ENCODE data around the gene CSNK1E.

Gene CSNK1E

DNA sequence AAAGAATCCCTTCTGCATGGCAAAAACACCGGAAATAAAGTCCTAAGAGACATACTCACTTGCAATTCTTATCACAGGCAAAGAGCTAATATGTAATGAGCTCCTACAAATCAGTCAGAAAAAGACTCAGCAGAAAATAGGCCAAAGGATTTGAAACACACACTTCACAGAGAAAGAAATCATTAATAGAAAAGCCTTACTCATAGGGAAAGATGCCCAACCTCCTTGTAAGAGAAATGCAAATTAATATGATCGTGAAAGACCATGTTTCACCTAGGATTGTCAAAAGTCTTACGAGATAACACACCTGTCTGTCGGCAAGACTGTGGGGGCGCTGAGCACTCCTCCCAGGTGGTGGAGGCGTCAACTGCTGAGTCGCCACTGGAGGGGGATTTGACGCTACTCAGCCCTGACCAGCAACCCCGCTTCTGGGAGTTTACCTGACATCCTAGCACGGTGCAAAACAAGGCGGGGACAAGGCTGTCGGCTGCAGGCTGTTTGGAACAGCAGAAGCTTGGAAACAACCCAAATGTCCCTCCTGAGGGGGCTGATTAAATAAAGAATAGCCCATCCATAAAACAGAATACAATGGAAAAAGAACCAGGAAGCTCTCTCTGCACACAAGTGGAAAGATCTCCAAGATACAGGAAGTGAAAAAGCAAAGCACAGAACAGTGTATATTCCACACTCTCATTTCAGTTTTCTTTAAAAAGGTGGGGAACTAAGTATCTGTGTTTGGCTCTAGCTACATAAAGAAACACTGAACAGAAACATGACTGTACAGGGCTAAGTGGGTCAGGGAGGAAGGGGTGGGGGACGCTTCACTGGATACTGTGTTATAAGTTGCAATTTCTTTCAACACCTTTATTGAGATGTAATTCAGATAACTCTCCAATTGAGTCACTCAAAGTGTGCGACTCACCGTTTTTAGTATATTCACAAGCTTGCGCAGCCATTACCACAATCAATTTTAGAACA is 11.5 kb downstream of the CSNK1E start:
- peak; percentile 67 for DNase-seq (ENCODE audit: low spot score)

DNA sequence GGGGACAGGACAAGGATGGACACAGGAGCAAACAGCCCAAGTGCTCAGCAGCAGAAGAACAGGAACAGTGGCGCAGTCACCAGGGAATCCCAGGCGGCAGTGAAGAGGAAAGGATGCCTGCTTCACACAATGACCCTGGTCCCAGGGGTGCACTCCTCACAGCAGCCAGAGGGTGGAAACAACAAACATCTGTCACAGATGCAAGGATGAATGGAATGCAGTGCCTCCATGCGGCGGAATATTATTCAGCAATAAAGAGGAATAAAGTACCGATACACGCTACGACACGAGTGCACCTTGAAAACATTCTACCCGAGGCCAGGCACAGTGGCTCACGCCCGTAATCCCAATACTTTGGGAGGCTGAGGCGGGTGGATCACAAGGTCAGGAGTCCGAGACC is 12.7 kb downstream of the CSNK1E start:
- no peak for DNase-seq (ENCODE audit: low spot score)

DNA sequence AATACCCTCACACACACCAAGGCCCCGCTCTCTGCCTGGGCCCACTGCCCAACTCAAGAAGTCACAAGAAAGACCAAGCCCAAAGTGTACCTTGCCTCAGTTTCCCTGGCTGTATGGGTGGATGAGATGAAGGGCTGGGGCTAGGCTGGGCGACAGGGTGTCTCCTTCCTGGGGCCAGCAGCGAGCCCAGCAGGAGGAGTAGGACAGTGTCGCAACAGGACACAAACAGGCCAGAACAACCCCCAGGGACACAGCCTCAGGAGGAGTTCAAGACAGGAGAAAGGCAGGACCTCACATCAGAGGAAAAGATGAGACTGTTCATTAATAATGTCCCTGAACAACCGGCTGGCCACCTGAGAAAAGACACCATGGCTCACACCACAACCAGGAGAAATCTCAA is 13.3 kb downstream of the CSNK1E start:
- no peak for DNase-seq (ENCODE audit: low spot score)

DNA sequence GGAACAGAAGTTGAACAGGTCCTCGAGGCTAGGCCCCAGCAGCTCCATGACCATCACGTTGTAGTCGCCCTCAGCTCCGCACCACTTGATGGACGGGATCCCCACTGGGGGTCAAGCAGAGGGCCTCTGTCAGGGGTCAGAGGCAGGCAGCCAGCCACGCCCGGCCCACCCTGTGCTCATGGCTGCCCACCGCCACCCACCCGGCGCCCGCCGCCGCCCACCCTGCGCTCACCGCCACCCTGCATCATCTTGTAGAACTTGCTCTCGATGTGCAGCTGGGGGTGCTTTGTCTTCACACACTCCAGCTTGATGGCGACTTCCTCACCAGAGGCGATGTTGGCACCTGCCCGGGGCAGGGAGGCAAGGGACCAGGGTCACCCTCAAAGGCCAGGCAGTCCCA is 14.3 kb downstream of the CSNK1E start:
- DNase-seq (ENCODE audit: low spot score), result no peak

DNA sequence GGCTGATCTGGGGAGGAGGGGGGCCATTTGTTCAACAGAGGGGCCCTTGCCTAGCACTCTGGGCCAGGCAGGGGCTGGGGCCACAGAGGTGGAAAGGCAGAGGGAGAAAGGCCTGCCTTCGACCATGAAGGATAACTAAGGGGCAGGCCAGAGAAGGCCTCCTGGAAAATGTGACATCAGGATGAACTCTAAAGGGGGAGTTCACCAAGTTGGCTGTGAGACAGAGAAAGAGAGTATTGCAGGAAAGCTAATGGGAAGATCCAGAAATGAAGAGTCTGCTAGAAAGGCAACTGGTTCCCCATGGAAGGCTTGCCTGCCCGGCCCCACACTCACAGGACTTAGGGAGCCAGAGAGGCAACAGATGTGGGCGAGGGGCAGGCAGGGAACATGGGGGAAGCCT is 16.3 kb downstream of the CSNK1E start:
- no peak for DNase-seq (ENCODE audit: low spot score)

DNA sequence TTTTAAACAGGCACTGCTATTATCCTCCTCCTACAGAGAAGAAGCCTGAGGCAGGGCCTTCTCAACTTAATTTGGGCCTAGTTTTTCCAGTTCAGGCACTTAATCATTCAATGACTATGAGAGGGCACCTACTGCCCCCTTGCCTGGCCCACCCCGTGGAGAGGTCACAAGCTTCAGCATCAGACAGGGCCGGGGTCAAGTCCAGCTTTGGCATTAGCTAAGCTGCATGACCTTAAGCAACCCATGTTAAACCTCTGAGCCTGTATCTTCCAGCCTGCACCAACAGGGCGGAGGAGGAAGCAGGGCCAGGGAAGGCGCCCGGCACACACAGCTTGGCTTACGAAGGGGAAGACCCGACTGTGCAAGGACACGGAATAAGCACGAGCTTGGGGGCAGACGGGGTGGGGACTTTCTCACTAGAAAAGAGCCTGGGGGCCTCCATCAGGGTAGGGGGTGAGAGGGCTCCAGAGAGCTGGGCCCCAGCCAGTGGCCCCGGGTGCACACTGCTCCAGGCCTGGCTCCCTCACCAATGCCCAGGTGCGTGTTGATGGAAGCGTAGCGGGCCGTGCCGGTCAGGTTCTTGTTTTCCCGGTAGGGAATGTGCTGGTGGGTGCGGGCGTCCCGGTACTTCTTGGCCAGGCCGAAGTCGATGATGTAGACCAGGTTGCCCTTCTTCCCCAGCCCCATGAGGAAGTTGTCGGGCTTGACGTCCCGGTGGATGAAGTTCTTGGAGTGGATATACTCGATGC is 16.9 kb downstream of the CSNK1E start:
- no peak for DNase-seq (ENCODE audit: low spot score)

DNA sequence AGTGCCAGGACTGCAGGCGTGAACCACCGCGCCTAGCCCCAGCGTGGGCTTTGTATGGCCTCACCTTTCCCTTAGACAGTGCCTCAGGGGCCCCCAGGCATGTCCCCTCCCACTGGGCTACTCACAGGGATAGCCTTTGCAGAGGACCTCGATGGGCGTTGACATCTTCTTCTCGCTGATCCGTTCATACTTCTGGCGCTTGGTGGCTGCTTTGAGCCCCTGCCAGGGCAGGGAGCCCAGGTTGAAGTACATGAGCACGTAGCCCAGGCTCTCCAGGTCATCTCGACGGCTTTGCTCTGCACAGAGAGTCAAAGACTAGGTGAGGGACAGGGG is 17.5 kb downstream of the CSNK1E start:
- DNase-seq (ENCODE audit: low spot score), result no peak

DNA sequence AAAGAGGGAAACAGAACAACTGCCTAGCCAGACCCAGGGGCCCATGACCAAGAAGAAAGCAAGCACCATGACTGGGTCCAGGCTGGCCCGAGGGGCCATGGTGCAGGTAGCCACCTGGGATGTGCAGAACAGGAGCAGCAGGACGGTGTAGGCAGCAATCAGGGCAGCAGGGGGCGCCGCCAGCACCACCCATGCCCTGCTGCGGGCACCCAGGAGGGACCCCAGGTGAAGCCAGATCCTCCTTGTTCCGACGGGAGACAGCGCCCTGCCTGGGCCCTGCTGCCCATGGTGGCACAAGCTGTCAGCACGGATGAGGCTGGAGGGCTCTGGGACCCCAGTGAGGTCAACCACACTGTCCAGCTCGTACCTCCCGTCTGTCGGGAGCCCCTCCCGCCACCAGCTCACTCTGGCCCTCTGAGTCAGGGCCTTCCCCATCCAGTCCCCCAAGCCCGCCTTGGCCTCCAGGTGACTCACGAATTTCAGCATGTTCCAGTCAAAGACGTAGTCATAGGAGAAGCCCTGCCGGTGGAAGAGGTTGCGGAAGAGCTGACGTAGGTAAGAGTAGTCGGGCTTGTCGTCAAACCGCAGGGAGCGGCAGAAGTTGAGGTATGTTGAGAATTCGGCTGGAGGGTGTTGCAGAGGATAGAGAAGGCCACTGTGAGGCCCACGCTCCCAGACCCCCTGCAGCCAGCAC is 18.8 kb downstream of the CSNK1E start:
- DNase-seq (ENCODE audit: low spot score), result no peak

DNA sequence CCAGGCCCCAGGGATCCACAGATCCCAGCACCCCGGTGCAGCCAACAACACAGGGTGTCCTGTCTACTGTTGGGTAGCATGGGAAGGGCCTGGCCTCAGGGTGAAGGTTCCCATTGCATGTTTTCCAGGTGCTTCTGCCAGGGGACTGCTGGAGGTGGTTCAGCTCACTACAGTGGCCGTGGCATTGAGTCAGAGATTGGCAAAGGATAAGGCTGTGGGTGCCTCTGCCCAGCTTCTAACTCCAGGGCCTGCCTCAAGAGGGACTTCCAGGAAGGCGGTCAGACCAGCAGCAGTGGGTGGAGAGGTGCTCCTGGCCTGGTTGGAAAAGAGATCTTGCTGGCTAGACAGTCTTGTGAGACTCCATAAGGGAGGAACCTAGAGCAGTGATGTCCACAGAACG is 20.9 kb downstream of the CSNK1E start:
- no peak for DNase-seq (ENCODE audit: low spot score)

DNA sequence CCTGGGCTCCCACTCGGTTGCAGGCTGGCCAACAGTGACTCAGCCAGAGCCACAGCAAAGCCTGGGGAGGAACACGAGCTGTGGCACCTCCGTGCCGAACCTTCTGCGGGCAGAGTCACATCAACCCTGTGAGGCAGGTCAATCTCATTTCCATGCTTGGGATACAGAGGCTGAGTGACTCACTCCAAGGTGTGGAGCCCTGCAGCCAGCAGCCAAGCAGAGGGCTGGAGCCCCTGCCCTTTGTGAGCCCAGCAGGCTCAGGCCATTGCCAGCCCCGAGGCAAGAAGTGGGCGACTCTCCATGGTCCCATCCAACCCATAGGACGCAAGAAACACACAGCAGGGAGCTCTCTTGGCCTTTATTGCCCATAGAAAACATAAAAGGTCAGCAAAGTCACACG is 21.4 kb downstream of the CSNK1E start:
- no peak for DNase-seq (ENCODE audit: low spot score)

DNA sequence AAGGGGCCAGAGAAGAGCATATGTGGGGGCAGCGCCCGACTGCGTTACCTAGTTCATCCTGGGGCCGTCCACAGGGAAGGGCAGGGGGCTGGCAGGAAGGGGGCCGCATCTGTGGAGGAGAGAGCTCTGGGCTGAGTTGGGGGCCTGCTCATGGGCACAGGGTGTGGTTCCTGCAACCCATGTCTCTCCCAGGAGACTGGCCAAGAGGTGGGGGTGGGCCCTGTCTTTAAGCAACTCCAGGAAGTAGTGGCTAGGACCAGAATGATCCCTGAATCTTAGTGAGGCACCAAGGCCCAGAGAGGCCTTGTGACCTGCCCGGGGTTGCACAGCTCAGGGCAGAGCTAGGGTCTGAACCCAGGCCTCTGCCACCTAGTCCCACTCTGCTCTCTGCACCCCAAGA is 21.9 kb downstream of the CSNK1E start:
- no peak for DNase-seq (ENCODE audit: low spot score)

DNA sequence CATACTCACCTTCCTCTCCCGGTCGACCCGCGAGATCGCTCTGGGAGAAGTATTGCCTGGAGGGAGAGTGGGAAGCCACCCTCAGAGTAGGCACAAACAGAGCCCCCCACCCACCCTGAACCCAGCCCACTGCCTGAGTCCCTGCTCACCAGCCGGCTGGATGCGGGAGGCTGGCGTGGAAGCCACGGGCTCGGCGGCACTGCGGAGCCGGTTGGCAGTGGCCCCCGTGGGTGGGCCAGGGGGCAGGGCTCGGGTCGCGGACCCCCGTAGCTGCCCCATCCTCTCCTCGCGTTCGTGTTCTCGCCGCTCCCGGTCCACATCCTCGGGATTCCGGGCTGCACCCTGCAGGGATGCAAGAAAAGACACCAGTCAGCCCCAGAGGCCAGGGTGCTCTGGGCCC is 23.0 kb downstream of the CSNK1E start:
- no peak for DNase-seq (ENCODE audit: low spot score)

DNA sequence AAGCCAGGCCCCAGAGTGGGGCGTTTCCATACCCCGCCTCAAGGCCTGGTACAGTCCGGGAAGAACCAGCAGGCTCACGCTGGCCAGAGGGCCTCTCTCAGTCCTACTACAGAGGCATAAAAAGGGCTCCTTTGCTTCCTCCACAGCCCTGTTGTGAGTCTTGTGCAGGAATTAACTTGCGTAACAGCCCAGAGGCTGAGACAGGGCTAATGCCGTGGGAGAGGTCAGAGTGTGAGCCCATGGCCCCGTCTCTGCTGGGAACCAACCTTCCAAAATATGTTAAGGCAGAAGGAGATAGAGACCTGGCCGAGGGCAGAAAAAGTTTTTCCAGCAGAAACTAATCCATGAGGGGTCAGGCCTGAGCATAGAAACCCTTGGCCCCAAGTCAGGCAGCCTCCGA is 24.5 kb downstream of the CSNK1E start:
- DNase-seq (ENCODE audit: low spot score), result no peak

DNA sequence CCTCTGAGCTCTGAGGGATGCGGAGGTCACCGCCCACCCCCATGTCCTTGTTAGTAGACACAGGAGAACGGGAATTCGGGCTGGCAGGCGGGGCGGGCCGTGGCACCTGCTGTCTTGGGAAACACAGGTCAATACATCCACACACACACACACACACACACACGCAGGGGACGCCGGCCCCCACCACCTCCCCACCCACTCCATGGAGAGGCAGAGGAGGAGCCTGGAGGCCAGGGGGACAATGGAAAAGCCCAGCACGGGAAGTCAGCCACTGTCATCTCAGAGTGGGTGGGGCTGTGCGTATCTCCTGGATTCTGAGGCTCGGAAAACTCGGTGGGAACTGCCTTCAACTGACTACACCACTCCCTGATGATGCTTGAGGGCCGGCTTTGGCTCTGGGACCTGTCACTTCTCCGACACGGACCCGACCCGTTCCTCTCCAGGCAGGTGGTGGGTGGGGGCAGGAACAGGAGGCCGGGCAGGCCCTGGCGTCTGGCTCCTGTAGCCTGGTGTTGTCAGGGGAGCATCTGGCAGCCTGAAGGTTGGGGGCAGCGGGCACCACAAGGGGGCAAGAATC is 25.9 kb downstream of the CSNK1E start:
- DNase-seq (ENCODE audit: low spot score), result no peak

DNA sequence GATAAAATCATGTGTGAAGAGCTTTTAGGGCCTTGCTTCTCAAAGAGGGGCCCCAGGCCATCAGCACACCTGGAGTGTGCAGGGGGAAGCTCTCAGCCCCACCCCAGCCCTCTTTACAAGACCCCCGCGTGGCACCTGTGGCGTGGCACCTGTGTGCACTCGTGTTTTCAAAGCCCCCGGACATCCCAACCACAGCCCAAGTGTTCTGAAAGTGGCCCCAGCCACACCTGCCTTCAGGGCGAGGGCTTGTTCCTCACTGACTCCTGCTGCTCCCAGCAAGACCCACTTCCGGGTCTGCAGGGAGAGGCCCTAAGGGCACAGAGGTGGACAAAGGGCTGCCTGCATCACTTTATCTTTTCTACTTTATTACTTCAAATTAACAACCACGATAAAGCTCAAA is 26.9 kb downstream of the CSNK1E start:
- no peak for DNase-seq (ENCODE audit: low spot score)

DNA sequence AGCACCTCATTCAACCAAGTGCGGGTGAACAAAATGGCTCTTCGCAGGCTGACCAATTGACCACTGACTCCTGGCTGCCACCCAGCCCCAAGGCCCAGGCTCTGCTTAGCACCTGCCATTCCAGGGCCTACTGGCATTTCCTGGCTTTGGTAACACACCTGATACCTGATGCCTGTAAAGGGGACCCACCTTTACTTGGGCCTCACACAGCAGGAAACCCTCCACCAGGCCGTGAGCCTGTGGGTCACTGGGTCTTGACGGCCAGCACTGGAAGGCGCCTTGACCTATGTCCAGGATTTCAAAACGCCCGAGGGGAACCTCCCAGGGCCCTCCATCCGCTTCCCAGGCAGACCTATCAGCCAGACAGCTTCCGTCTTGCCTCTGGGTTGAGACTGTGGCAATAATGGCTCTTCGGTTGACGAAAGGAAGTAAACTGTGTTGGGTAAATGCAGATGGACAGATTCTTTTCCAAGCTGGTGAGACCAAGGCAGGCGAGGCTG is 27.6 kb downstream of the CSNK1E start:
- DNase-seq (ENCODE audit: low spot score), result no peak

DNA sequence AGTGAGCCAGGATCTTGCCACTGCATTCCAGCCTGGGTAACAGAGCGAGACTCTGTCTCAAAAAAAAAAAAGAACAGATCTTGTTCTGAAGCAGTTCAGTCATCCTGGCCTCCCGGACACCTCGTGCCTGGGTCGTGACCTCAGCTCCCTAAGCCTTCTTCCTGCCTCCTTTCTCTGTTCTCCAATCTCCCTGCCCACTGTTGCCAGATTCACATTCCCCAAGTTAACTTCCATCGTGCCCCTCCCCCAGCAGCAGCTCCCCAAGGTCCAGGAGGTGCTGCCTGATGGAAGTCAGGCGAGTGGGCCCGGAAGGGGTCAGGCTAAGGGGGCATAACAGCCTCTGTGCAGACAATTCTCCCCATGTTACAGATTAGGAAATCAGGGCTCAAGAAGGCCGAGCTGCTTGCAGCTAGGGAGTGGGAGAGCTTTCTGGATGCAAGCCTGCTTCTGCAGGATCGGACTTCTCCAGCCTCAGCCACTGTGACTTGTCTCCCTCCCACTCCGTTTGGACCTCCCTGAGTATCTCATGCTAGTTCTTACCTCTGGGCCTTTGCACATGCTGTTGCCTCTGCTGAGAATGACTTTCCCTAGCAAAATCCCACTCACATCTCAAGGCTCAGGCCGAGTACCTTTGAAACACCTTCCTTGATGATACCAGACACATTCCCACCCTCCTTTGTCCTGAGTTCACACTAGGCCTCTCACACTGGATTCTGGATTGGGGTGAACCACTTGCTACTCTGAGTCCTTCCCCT is 30.1 kb downstream of the CSNK1E start:
- no peak for DNase-seq (ENCODE audit: low spot score)

DNA sequence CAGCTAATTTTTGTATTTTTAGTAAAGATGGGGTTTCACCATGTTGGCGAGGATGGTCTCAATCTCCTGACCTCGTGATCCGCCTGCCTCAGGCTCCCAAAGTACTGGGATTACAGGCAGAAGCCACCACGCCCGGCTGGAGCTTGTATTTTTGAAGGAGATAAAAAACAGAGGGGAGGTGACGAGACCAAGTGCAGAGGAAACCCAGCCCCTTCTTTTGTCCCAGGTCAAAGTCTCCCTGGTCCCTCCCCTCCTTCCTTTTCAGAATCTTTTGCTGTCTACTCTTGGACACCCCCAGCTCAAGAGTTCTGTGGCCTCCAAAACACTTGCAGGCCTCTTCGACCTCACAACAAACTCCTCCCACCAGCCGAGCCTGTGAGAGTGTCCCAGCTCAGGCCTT is 32.2 kb downstream of the CSNK1E start:
- DNase-seq (ENCODE audit: low spot score), result no peak

DNA sequence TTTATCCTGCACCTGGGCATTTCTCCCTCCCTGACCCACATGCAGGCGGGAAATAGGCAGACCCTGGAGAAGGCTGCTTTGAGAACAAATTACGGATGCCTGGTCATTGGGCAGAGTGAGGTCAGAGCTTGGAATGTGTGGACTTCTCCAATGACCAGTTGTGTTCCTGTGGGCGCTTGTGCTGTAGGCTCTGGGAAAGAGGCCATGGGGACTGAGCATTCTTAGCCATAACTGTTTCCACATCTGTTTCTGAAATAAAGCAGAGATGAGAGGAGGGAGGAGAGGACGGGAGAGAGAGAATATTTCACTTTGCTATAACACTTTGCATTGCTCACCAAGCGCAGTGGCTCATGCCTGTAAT is 33.2 kb downstream of the CSNK1E start:
- no peak for DNase-seq (ENCODE audit: low spot score)

DNA sequence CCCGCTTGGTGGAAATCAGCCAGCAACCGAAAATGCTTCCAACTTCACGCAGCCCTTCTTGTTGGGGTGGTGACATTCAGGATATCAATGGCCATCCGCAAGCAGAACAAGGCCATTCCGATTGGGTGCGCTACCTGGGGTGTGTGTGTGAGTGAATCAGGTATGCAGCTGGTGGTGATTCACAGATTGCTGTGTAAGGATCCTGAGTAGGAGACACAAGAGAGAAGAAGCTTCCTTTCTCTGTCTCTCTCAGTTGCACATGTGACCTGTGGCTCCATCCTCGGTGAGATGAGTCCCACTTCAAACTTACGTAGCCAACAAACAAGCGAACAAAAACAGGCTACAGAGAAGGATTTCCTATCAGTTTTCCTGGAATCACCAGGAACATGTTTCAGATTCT is 34.8 kb downstream of the CSNK1E start:
- no peak for DNase-seq (ENCODE audit: low spot score)

DNA sequence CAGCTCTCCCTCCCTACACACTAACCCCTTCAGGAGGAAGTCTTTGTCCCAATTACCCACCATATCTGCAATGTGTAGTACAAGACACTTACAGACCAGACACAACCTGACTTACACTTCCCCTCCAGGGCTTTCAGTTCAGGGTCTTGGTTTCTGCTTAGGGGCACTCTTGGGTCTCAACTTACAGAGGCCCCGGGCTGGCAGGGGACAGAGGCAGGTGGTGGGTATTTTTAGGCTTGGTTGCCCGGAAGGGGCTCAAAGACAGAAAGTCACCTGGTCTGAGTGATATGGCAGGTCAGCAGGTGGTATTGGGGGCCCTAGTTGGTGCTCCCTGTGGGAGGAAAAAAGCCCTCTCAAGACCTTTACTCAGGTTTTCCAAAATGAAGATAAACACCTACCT is 41.1 kb downstream of the CSNK1E start:
- DNase-seq (ENCODE audit: low spot score), result no peak

Data from activated CD4-positive, alpha-beta T cell treated with anti-CD3 and anti-CD28 coated beads, Interleukin-2, Interleukin-4, amounts not matched to agents 100 ng/mL and 50 ng/mL, durations not matched to agents 16 hours and 8 hours (primary cell).